Motor neuron (in vitro differentiated cells): ENCODE measurements around the gene TMEM253. TPM values are rescaled to one million over a fixed set of nuclear protein-coding genes. Genes with fewer than 3 reads are reported as not detected.

ENCODE experiments used
- ATAC-seq, 8 experiments: fragments of 200-7000 bp; cut with Tn5 transposase; replicated peaks in 6 of 8; 2 replicates each; pipeline ENCODE4 v1.8.0; 2021; ENCODE audit warnings: mild to moderate bottlenecking in 8 of 8, moderate library complexity in 8 of 8
- H3K27ac ChIP-seq, 2 donors: fragments of 250-450 bp; sonication (Bioruptor Pico); 2 replicates each; pipeline ENCODE4 v1.9.0; 2021; ENCODE audit warnings: antibody characterized with exemption in 2 of 2, mild to moderate bottlenecking in 2 of 2, moderate library complexity in 1 of 2
- H3K4me1 ChIP-seq, 2 donors: fragments of 250-450 bp; sonication (Bioruptor Pico); replicated peaks in 1 of 2; 2 replicates each; pipeline ENCODE4 v1.6.1; 2021; ENCODE audit warnings: antibody characterized with exemption in 2 of 2, mild to moderate bottlenecking in 2 of 2, moderate library complexity in 1 of 2
- H3K4me3 ChIP-seq, 5 donors: fragments of 250-450 bp; sonication (Bioruptor Pico); 2 replicates each; pipeline ENCODE4 v1.9.0; 2021; ENCODE audit warnings: antibody characterized with exemption in 5 of 5, mild to moderate bottlenecking in 5 of 5, moderate library complexity in 4 of 5
- WGBS, 10 experiments: fragments of 450-650 bp; shearing (Covaris generic); methylation state at CpG; one replicate each; pipeline ENCODE4 v1.0.0; 2022; 5-methylcytosine and 5-hydroxymethylcytosine counted together
- in situ Hi-C, 9 experiments: fragments of 400-800 bp; cut with MboI; loops; one replicate each; pipeline ENCODE4 v1.15.0; 2021; ENCODE audit warnings: low sequenced_read_pairs in 9 of 9, low pct_unique_long_range_greater_than_20kb in 2 of 9; ENCODE audit not compliant: unreplicated experiment in 9 of 9
- total RNA-seq, 8 experiments: library from RNA; unstranded; fragments of 300-600 nt; gene quantifications; 2 replicates each; pipeline versions ENCODE4 v1.2.3 to v1.2.4, GENCODE V29; 2022

TMEM253 gene
- total RNA-seq, 8 experiments from 2014 or later = 0.37 to 2.5 (median 1.0) TPM

- WGBS, 10 experiments = 80 to 100% (median 81%) methylated on average over 1 to 5 of the region's 8 CpGs; no CpG with 5 or more reads in 2 of the 10 experiments
- peak overlapping the region in 1 of 2 donors; percentile 100 for H3K27ac ChIP-seq
Measured at GRCh38 chr14:21105095-21105494, 4.2 kb downstream of the TMEM253 start.

GRCh38 chr14:21106176-21106497, 5.3 kb downstream of the TMEM253 start:
- in situ Hi-C loops = loop anchor here in 1 of 9 experiments (25.0 kb wide), 1 partner anchor 94 kb away; no protein-coding TSS in a partner anchor
- no peak for ATAC-seq

More at GRCh38 chr14:21105095-21105494, 4.2 kb downstream of the TMEM253 start:
- in situ Hi-C loops = loop anchor here in 1 of 9 experiments (25.0 kb wide), 1 partner anchor 93 kb away; no protein-coding TSS in a partner anchor
- Histone ChIP-seq H3K4me1 (peaks cover 28 to 31% of the 10 kb centered on the region in 2 donors), H3K4me3 (no peak overlapping the region)
- ATAC-seq = no peak

GRCh38 chr14:21106498-21107282, 5.8 kb downstream of the TMEM253 start:
- ATAC-seq = peak in 4 of 8 experiments; percentile 4 to 22 (median 13)
- H3K27ac ChIP-seq = peak overlapping the region in 1 of 2 donors; percentile 10

More at GRCh38 chr14:21106176-21106497, 5.3 kb downstream of the TMEM253 start:
- Histone ChIP-seq H3K4me3 (no peak overlapping the region), H3K27ac (no peak overlapping the region), H3K4me1 (peaks cover 28 to 31% of the 10 kb centered on the region in 2 donors)
- WGBS, 10 experiments = 10 to 71% (median 53%) methylated on average over 1 to 4 of the region's 4 CpGs; no CpG with 5 or more reads in 3 of the 10 experiments

GRCh38 chr14:21107283-21107800, 6.5 kb downstream of the TMEM253 start:
- H3K27ac ChIP-seq = peak overlapping the region in 1 of 2 donors; percentile 10
- peak; percentile 0 to 23 (median 8) for ATAC-seq
- H3K4me1 ChIP-seq = peaks cover 28 to 34% of the 10 kb centered on the region in 2 donors
- H3K4me3 ChIP-seq = no peak overlapping the region
- in situ Hi-C loops = loop anchor here in 1 of 9 experiments (25.0 kb wide), 1 partner anchor 95 kb away; no protein-coding TSS in a partner anchor
- 0 to 71% (median 39%) methylated on average over 1 to 5 of the region's 5 CpGs; no CpG with 5 or more reads in 4 of the 10 experiments for WGBS, 10 experiments

More at GRCh38 chr14:21106498-21107282, 5.8 kb downstream of the TMEM253 start:
- in situ Hi-C loops = loop anchor here in 1 of 9 experiments (25.0 kb wide), 1 partner anchor 94 kb away; no protein-coding TSS in a partner anchor
- Histone ChIP-seq H3K4me1 (peaks cover 28 to 31% of the 10 kb centered on the region in 2 donors), H3K4me3 (peak overlapping the region in 1 of 5 donors; percentile 2)
- 0 to 31% (median 5%) methylated on average over 3 to 10 of the region's 11 CpGs; no CpG with 5 or more reads in 1 of the 10 experiments for WGBS, 10 experiments

- WGBS, 10 experiments = 82 to 100% (median 100%) methylated on average over 1 to 4 of the region's 4 CpGs; no CpG with 5 or more reads in 3 of the 10 experiments
- ATAC-seq = no peak
- Histone ChIP-seq H3K4me1 (peaks cover 21 to 28% of the 10 kb centered on the region in 2 donors), H3K4me3 (no peak overlapping the region), H3K27ac (no peak overlapping the region)
- in situ Hi-C loops = loop anchor here in 1 of 9 experiments (25.0 kb wide), 1 partner anchor 96 kb away; no protein-coding TSS in a partner anchor
Measured at GRCh38 chr14:21108791-21109190, 7.9 kb downstream of the TMEM253 start.

- peaks cover 20 to 28% of the 10 kb centered on the region in 2 donors for H3K4me1 ChIP-seq
- H3K27ac ChIP-seq = no peak overlapping the region
- peak in 1 of 8 experiments; percentile 30 for ATAC-seq
- H3K4me3 ChIP-seq = no peak overlapping the region
- WGBS, 10 experiments = 50 to 93% (median 85%) methylated on average over 1 to 4 of the region's 6 CpGs; no CpG with 5 or more reads in 2 of the 10 experiments
- in situ Hi-C loops = loop anchor here in 1 of 9 experiments (25.0 kb wide), 1 partner anchor 97 kb away; no protein-coding TSS in a partner anchor
Measured at GRCh38 chr14:21109377-21110138, 8.7 kb downstream of the TMEM253 start.

- Histone ChIP-seq H3K27ac (no peak overlapping the region), H3K4me1 (peaks cover 0 to 8% of the 10 kb centered on the region in 2 donors), H3K4me3 (no peak overlapping the region)
- peak in 5 of 8 experiments; percentile 11 to 74 (median 53) for ATAC-seq
- in situ Hi-C loops = loop anchor here in 1 of 9 experiments (25.0 kb wide), 1 partner anchor 100 kb away; no protein-coding TSS in a partner anchor
- 14 to 86% (median 57%) methylated on average over 1 to 4 of the region's 4 CpGs; no CpG with 5 or more reads in 1 of the 10 experiments for WGBS, 10 experiments
Measured at GRCh38 chr14:21112255-21112654, 11.4 kb downstream of the TMEM253 start.

GRCh38 chr14:21113369-21113768, 12.5 kb downstream of the TMEM253 start:
- no peak overlapping the region for H3K27ac ChIP-seq
- 0 to 100% (median 84%) methylated on average over 1 to 2 of the region's 2 CpGs; no CpG with 5 or more reads in 2 of the 10 experiments for WGBS, 10 experiments
- ATAC-seq = peak in 2 of 8 experiments; percentile 54 to 66
- no peak overlapping the region for H3K4me3 ChIP-seq
- peaks cover 0 to 6% of the 10 kb centered on the region in 2 donors for H3K4me1 ChIP-seq
- in situ Hi-C loops = loop anchor here in 1 of 9 experiments (25.0 kb wide), 1 partner anchor 101 kb away; no protein-coding TSS in a partner anchor

- no peak overlapping the region for H3K27ac ChIP-seq
- no peak overlapping the region for H3K4me3 ChIP-seq
- no peaks in the 10 kb centered on the region for H3K4me1 ChIP-seq
- in situ Hi-C loops = loop anchor here in 1 of 9 experiments (25.0 kb wide), 1 partner anchor 107 kb away; no protein-coding TSS in a partner anchor
- 73 to 100% (median 92%) methylated on average over 1 to 3 of the region's 3 CpGs for WGBS, 10 experiments
- ATAC-seq = no peak
Measured at GRCh38 chr14:21118933-21119332, 18.1 kb downstream of the TMEM253 start.

GRCh38 chr14:21120686-21121085, 19.8 kb downstream of the TMEM253 start:
- H3K4me3 ChIP-seq = no peak overlapping the region
- in situ Hi-C loops = loop anchor here in 1 of 9 experiments (25.0 kb wide), 1 partner anchor 108 kb away; no protein-coding TSS in a partner anchor
- ATAC-seq = no peak
- WGBS, 10 experiments = 36 to 95% (median 76%) methylated on average over 2 to 6 of the region's 6 CpGs; no CpG with 5 or more reads in 1 of the 10 experiments
- H3K4me1 ChIP-seq = no peaks in the 10 kb centered on the region
- no peak overlapping the region for H3K27ac ChIP-seq

GRCh38 chr14:21121122-21121521, 20.3 kb downstream of the TMEM253 start:
- 30 to 92% (median 71%) methylated on average over 1 of the region's 1 CpG; no CpG with 5 or more reads in 3 of the 10 experiments for WGBS, 10 experiments
- Histone ChIP-seq H3K4me1 (no peaks in the 10 kb centered on the region), H3K4me3 (no peak overlapping the region), H3K27ac (no peak overlapping the region)
- ATAC-seq = no peak
- in situ Hi-C loops = loop anchor here in 1 of 9 experiments (25.0 kb wide), 1 partner anchor 109 kb away; no protein-coding TSS in a partner anchor

GRCh38 chr14:21123429-21123828, 22.6 kb downstream of the TMEM253 start:
- 0 to 100% (median 87%) methylated on average over 1 of the region's 1 CpG; no CpG with 5 or more reads in 2 of the 10 experiments for WGBS, 10 experiments
- no peaks in the 10 kb centered on the region for H3K4me1 ChIP-seq
- in situ Hi-C loops = loop anchor here in 1 of 9 experiments (25.0 kb wide), 1 partner anchor 111 kb away; no protein-coding TSS in a partner anchor
- no peak overlapping the region for H3K27ac ChIP-seq
- ATAC-seq = no peak
- H3K4me3 ChIP-seq = no peak overlapping the region
